ENCODE results near the gene CPTP.

The CPTP gene

GRCh38 chr1:1342061-1342562 lies 17.5 kb downstream of the CPTP start:
- Histone ChIP-seq H3K9me2 (replicated peaks; ENCODE audit: insufficient read depth, low read length) (no peaks in the 10 kb centered on the region), H3F3A (ENCODE audit: insufficient read depth) (no peaks in the 10 kb centered on the region), H3K36me3 (ENCODE audit: low read length) (no peaks in the 10 kb centered on the region), H3K4me3 (ENCODE audit: insufficient read depth, low read length, poor library complexity, severe bottlenecking) (no peak overlapping the region), H3K9ac (ENCODE audit: low read length) (no peak overlapping the region), H3K27ac (ENCODE audit: low read depth, low read length) (no peak overlapping the region), H3K79me2 (ENCODE audit: insufficient read depth, low read length) (peaks cover 6% of the 10 kb centered on the region; the same call in 1 of the 2 replicates), H3K9me3 (ENCODE audit: insufficient read depth, low read length) (no peaks in the 10 kb centered on the region), H2AFZ (ENCODE audit: low read depth, low read length, severe bottlenecking) (no peak overlapping the region), H4K20me1 (ENCODE audit: low read depth, low read length) (no peaks in the 10 kb centered on the region), H3K4me2 (ENCODE audit: low read depth, low read length, poor library complexity, severe bottlenecking) (no peak overlapping the region), H3K27me3 (ENCODE audit: low read length) (no peaks in the 10 kb centered on the region)
- no peak for TF ChIP-seq EZH2phosphoT487 (conservative IDR thresholded peaks at IDR 0.05; ENCODE audit: low read length)
- TF ChIP-seq CTCF (IDR thresholded peaks at IDR 0.05; ENCODE audit: insufficient read depth, low read length, poor library complexity, severe bottlenecking) = no peak

GRCh38 chr1:1342584-1343115 lies 18.0 kb downstream of the CPTP start:
- Histone ChIP-seq H3K27ac (ENCODE audit: low read depth, low read length) (no peak overlapping the region), H3K79me2 (ENCODE audit: insufficient read depth, low read length) (peaks cover 6% of the 10 kb centered on the region; the same call in 1 of the 2 replicates), H3F3A (ENCODE audit: insufficient read depth) (no peaks in the 10 kb centered on the region)

GRCh38 chr1:1343811-1344421 lies 19.3 kb downstream of the CPTP start:
- H3K27me3 ChIP-seq (ENCODE audit: low read length) = no peaks in the 10 kb centered on the region
- no peak for TF ChIP-seq CTCF (IDR thresholded peaks at IDR 0.05; ENCODE audit: insufficient read depth, low read length, poor library complexity, severe bottlenecking)
- no peak for TF ChIP-seq EZH2phosphoT487 (conservative IDR thresholded peaks at IDR 0.05; ENCODE audit: low read length)
- H3K9me2 ChIP-seq (replicated peaks; ENCODE audit: insufficient read depth, low read length) = no peaks in the 10 kb centered on the region
- no peaks in the 10 kb centered on the region for H3F3A ChIP-seq (ENCODE audit: insufficient read depth)
- peaks cover 6% of the 10 kb centered on the region; the same call in 1 of the 2 replicates for H3K79me2 ChIP-seq (ENCODE audit: insufficient read depth, low read length)
- H3K9me3 ChIP-seq (ENCODE audit: insufficient read depth, low read length) = no peaks in the 10 kb centered on the region
- no peak overlapping the region for H3K4me3 ChIP-seq (ENCODE audit: insufficient read depth, low read length, poor library complexity, severe bottlenecking)
- H3K36me3 ChIP-seq (ENCODE audit: low read length) = no peaks in the 10 kb centered on the region
- H3K9ac ChIP-seq (ENCODE audit: low read length) = no peak overlapping the region
- H2AFZ ChIP-seq (ENCODE audit: low read depth, low read length, severe bottlenecking) = no peak overlapping the region
- H4K20me1 ChIP-seq (ENCODE audit: low read depth, low read length) = no peaks in the 10 kb centered on the region
- no peak overlapping the region for H3K27ac ChIP-seq (ENCODE audit: low read depth, low read length)
- H3K4me2 ChIP-seq (ENCODE audit: low read depth, low read length, poor library complexity, severe bottlenecking) = no peak overlapping the region

More at GRCh38 chr1:1342584-1343115, 18.0 kb downstream of the CPTP start:
- Histone ChIP-seq H3K9me3 (ENCODE audit: insufficient read depth, low read length) (no peaks in the 10 kb centered on the region), H2AFZ (ENCODE audit: low read depth, low read length, severe bottlenecking) (no peak overlapping the region), H3K36me3 (ENCODE audit: low read length) (no peaks in the 10 kb centered on the region), H3K4me3 (ENCODE audit: insufficient read depth, low read length, poor library complexity, severe bottlenecking) (no peak overlapping the region), H3K9ac (ENCODE audit: low read length) (no peak overlapping the region), H3K4me2 (ENCODE audit: low read depth, low read length, poor library complexity, severe bottlenecking) (no peak overlapping the region), H3K27me3 (ENCODE audit: low read length) (no peaks in the 10 kb centered on the region), H4K20me1 (ENCODE audit: low read depth, low read length) (no peaks in the 10 kb centered on the region), H3K9me2 (replicated peaks; ENCODE audit: insufficient read depth, low read length) (no peaks in the 10 kb centered on the region)
- TF ChIP-seq EZH2phosphoT487 (conservative IDR thresholded peaks at IDR 0.05; ENCODE audit: low read length) = no peak
- no peak for TF ChIP-seq CTCF (IDR thresholded peaks at IDR 0.05; ENCODE audit: insufficient read depth, low read length, poor library complexity, severe bottlenecking)
